HL-60/S4 (cell line): ENCODE data around the gene MOGAT3.

Experiments
- in situ Hi-C: fragments of 300-500 bp; cut with MboI; formaldehyde crosslinking; loops from 2 replicates; pipeline ENCODE4 v1.14.3; 2022; ENCODE audit warnings: low sequenced_read_pairs

Gene MOGAT3

GRCh38 chr7:101234636-101235035, 33.8 kb upstream of the MOGAT3 start:
- in situ Hi-C loops, result no loop called here

GRCh38 chr7:101233907-101234547, 33.2 kb upstream of the MOGAT3 start:
- in situ Hi-C loops, result no loop called here

GRCh38 chr7:101232141-101232850, 31.5 kb upstream of the MOGAT3 start:
- in situ Hi-C loops, result no loop called here

DNA sequence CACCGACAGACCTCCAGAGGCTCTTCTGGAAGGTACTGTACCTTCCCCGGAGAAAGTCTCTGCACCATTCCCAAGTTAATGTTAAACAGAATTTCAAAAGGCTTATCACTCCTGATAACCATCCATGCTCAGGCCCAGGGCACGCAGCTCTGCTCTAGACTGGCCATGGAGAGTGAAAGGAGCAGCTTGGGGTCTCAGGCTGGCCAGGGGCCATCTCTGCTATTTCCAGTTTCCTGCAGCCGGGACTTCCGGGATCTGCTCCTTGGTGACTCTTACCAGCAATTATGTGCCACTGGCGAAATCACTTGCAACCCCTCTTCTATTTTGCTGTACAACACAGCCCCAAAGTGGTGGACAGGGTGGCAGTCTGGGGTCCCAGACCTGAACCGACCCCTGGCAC, 30.8 kb upstream of the MOGAT3 start:
- in situ Hi-C loops, result no loop called here

DNA sequence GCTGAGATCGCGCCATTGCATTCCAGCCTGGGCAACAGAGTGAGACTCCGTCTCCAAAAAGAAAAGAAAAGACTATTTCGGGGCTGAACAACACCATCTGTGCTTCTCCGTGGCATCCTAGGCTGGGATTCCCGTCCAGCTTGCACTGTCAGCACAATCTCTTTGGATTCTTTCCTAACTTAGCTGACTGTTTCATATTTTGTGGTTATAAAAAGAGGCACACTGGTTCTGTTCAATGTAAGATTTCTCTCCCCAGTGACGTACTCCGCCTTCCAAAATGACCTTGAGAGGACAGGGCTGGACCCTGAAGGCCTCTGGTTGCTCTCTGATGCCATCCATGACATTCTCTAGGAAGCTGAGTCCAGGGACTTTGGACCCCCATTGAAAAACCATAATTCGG, 25.9 kb upstream of the MOGAT3 start:
- in situ Hi-C loops, result no loop called here

GRCh38 chr7:101225650-101226049, 24.8 kb upstream of the MOGAT3 start:
- in situ Hi-C loops, result no loop called here

DNA sequence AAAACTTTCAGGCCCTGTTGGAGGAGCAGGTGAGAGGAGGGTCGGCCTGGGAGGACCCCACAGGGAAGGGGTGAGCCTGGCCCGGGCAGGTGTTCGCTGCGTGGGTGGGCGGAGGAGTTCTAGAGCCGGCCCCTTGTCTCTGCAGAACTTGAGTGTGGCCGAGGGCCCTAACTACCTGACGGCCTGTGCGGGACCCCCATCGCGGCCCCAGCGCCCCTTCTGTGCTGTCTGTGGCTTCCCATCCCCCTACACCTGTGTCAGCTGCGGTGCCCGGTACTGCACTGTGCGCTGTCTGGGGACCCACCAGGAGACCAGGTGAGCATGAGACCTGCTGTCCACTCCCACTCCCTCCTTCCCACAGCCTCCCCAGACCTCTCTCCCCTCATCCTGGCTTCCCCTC, 22.7 kb upstream of the MOGAT3 start:
- in situ Hi-C loops, result no loop called here

GRCh38 chr7:101222275-101222830, 21.5 kb upstream of the MOGAT3 start:
- in situ Hi-C loops, result no loop called here

DNA sequence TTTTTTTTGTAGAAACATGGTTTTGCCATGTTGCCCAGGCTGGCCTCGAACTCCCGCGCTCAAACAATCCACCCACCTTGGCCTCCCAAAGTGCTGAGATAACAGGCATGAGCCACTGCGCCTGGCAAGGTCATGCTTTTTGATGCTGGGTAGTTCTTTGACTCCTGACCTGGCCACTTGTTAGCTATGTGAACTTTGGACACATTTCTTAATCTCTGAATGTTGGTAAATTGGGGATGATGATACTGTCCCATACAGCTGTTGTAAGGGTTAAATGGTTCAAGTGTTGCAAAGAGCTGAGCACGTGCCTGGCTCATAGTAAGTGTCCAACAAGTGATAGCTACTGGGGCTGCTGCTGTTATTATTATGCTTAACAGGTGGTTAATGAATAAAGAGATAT, 19.5 kb upstream of the MOGAT3 start:
- in situ Hi-C loops, result no loop called here

DNA sequence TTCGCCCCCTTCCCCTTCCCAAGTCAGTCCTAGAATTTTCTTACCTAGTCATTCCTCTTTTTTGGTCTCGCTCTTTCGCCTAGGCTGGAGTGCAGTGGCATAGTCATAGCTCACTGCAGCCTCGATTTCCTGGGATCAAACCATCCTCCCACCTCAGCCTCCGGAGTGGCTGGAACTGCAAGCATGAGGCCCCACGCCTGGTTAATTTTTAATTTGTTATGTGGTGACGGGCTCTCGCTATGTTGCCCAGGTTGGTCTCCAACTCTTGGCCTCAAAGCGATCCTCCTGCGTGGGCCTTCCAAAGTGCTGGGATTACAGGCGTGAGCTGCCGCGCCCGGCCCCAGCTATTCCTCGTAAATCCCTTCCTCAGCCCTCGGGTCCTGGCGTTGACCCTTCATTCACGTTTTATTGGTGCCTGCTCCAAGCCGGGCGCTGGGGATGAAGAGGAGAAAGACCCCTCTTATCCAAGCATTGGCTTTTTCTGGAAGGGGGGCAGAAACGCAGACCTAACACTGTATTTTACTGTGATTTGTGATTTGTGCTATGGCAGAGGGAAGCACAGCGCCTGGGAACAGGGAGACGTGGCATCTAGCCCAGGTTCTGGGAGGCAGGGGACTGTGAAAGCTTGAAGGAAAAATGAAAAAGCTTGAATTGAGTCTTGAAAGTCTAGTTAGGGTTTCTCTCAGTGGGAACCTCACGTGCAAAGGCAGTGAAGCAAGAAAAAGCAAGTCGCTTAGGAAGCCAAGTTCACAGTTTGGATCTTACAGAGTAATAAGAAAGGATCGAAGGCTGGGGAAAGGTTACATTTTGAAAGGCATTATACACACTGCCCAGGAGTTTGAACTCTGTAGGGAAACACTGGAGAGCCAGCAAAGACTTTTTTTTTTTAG, 17.6 kb upstream of the MOGAT3 start:
- in situ Hi-C loops, result no loop called here

DNA sequence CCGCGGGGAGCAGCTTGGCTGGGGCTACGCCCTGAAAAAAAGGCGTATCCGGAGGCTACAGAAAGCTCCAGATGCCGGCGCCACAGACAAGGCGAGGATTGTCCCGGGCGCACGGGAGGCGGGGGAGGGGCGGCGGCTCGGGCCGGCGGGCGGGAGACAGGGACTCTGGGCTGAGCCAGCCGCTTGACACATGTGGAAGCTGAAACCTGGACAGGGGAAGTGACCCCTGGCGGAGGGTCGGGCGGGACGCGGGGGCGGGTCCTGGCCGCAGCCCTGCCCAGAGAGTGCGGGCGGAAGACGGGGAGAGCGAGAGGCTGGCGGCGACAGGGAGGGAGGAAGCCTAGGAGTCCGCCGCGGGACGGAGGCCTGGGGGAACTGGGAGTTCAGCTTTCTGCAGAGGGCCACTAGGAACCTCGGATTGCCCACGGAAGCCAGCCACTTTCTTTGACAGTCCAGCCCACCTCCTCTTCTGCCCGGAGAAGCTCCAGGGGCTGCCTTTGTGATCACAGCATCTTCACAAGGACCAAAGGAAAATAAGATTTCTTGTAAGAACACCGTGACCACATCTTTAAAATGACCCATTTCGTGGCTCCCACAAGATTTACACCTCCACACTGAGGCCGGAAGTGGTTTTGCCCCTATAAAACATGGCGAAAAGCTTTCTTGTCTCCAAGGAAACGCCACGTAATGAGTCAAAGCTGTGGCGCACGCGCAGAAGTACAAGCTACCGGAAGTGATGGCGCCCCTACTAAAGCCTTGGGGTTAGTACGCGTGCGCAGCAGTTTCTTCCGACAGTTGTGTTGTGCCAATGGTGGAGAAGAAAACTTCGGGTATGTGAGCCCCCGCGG, 16.8 kb upstream of the MOGAT3 start, which contains the start of the genes PLOD3 and ZNHIT1:
Gene PLOD3, minus strand, starts transcription at position 194 of the 848 bp plus-strand sequence. CDS start 307 bp downstream, outside the sequence.
Gene ZNHIT1, plus strand, starts transcription at position 778 of the 848 bp plus-strand sequence. Its CDS starts 31 bp downstream, at position 809.
- in situ Hi-C loops, result no loop called here

GRCh38 chr7:101216860-101217387, 16.1 kb upstream of the MOGAT3 start:
- in situ Hi-C loops, result no loop called here

DNA sequence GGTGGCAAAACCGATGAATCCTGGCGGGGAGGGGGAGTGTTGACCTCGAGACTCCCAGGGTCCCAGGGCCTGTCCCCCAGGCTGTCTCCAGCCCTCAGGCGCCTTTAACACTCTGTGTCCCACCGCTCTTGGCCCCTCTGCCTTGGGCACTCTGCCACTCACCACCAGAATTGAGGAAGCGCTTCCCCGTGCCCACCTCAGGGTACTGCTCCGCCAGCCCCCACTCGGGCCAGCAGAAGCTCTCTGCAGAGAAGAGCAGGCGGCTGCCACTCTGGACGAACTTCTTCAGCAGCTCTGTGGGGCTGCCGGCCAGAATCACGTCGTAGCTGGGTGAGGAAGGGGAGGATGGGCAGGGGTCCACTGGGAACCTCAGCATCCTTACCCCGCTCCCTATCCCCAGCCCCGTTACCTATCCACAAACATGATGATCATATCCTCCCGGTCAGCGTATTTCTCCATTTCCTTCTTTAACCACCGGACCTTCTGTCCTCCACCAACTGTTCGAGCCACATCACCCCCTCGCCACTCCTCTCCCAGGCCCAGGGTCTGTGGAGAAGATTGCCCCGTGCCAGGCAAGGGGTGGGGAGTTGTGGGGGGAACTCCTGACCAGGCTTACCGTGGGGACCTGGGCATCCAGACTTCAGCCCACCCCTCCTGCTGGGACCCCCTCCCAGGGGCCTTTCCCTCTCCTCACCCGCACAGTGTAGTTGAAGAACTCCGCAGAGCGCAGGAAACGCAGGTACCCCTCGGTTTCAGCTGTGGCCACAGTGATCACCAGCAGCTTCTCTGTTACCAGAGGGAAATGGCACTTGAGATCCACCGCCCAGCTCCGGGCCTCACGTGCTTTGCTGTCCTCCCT, 15.4 kb upstream of the MOGAT3 start:
- in situ Hi-C loops, result no loop called here

- in situ Hi-C loops, result no loop called here
These were observed 11.2 kb upstream of the MOGAT3 start for GRCh38 chr7:101212014-101212413.

DNA sequence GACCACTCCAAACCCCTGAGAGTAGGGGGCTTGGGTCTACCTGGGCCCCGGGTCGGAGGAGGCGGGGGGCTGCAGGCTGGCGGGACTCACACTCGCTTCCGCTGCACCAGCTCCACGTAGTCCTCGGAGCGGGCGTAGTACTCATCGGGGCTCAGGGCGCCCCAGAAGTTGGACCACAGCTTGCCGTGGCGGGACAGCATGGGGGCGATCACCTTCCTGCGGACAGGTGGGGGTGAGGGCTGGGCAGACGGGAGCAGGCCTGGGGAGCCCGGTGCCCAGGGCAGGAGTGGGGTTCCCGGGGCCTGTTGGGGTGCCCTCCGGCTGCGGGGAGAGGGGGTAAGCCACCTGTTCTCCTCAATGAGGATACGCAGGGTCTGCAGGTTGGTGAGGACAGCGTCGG, 10.7 kb upstream of the MOGAT3 start:
- in situ Hi-C loops, result no loop called here

- in situ Hi-C loops, result no loop called here
These were observed 9.3 kb upstream of the MOGAT3 start for GRCh38 chr7:101210143-101210542.

- in situ Hi-C loops, result no loop called here
These were observed 8.0 kb upstream of the MOGAT3 start for GRCh38 chr7:101208794-101209193.

- in situ Hi-C loops, result no loop called here
These were observed 6.6 kb upstream of the MOGAT3 start for GRCh38 chr7:101207459-101207858.

GRCh38 chr7:101206665-101207042, 5.8 kb upstream of the MOGAT3 start:
- in situ Hi-C loops, result no loop called here
